ES-I3 (cell line): ENCODE data around the gene IFITM1.
"Not testable (repeated sequence)": the region's sequence is repeated elsewhere in the genome, so short reads cannot be mapped to it uniquely, and the experiment has no call there.

Experiments
- H3K36me3 ChIP-seq: 2 replicates; pipeline ENCODE4 v1.6.1; 2013; ENCODE audit warnings: mild to moderate bottlenecking, low read length, control low read depth, moderate library complexity; ENCODE audit not compliant: insufficient read depth
- H3K4me1 ChIP-seq: 2 replicates; pipeline ENCODE4 v1.6.1; 2013; ENCODE audit warnings: mild to moderate bottlenecking, control low read depth, low read length; ENCODE audit not compliant: insufficient read depth
- H3K9ac ChIP-seq: 2 replicates; pipeline ENCODE4 v1.6.1; 2013; ENCODE audit warnings: low read depth, mild to moderate bottlenecking, low read length, moderate library complexity
- H3K9me3 ChIP-seq: 2 replicates; pipeline ENCODE4 v1.6.1; 2013; ENCODE audit warnings: mild to moderate bottlenecking, low read length, moderate library complexity; ENCODE audit not compliant: control insufficient read depth, insufficient read depth

Gene IFITM1

GRCh38 chr11:330694-331357 is 17.0 kb downstream of the IFITM1 start:
- H3K4me1 ChIP-seq, result peaks cover 17% of the 10 kb centered on the region
- no peaks in the 10 kb centered on the region; the same call in 1 of the 2 replicates for H3K9me3 ChIP-seq
- no peak overlapping the region for H3K9ac ChIP-seq
- H3K36me3 ChIP-seq, result no peaks in the 10 kb centered on the region

GRCh38 chr11:331358-332060 is 17.7 kb downstream of the IFITM1 start:
- Histone ChIP-seq H3K9ac (no peak overlapping the region), H3K4me1 (peaks cover 22% of the 10 kb centered on the region), H3K9me3 (no peaks in the 10 kb centered on the region; the same call in 1 of the 2 replicates), H3K36me3 (no peaks in the 10 kb centered on the region)

GRCh38 chr11:332651-333480 is 19.0 kb downstream of the IFITM1 start:
- Histone ChIP-seq H3K9me3 (no peaks in the 10 kb centered on the region; the same call in 1 of the 2 replicates), H3K36me3 (no peaks in the 10 kb centered on the region), H3K4me1 (peaks cover 25% of the 10 kb centered on the region), H3K9ac (no peak overlapping the region)

- H3K9me3 ChIP-seq, H3K36me3 ChIP-seq: not testable (repeated sequence)
- H3K4me1 ChIP-seq, result peaks cover 25% of the 10 kb centered on the region
- H3K9ac ChIP-seq, result peak overlapping the region; percentile 59
Observed at GRCh38 chr11:333616-334263, 19.9 kb downstream of the IFITM1 start.

- no peaks in the 10 kb centered on the region for H3K36me3 ChIP-seq
Observed at GRCh38 chr11:334264-334994, 20.6 kb downstream of the IFITM1 start.

GRCh38 chr11:335779-336658 is 22.2 kb downstream of the IFITM1 start:
- Histone ChIP-seq H3K9me3 (no peaks in the 10 kb centered on the region; the same call in 1 of the 2 replicates), H3K9ac (no peak overlapping the region), H3K4me1 (peaks cover 33% of the 10 kb centered on the region), H3K36me3 (no peaks in the 10 kb centered on the region)

More at GRCh38 chr11:334264-334994, 20.6 kb downstream of the IFITM1 start:
- peak overlapping the region; percentile 59 for H3K9ac ChIP-seq
- peaks cover 25% of the 10 kb centered on the region for H3K4me1 ChIP-seq
- no peaks in the 10 kb centered on the region; the same call in 1 of the 2 replicates for H3K9me3 ChIP-seq

DNA sequence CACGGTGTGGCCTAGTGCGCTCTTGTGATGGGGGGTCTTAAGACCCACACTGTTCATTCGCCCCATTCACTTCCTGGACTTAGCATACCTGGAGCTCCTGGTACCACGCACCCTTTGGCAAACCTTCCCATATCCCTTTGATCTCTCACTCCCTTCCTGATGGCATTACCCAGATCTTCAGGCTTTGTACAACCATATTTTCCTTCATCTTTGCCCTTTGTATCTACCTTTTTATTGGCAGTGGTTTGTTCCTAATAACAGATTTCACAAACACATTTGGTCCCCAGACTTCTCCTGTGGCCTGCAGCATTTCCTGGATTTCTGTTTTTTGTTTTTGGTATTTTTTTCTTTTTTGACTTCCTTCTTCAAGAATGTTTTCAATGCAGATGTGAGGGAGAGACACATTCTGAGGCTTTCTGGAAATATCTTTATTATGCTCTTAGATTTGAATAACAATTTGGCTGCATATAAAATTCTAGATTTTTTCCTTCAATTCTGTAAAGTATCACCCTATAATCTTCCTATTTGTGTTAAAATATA is 22.9 kb downstream of the IFITM1 start:
- Histone ChIP-seq H3K9ac (no peak overlapping the region), H3K4me1 (peaks cover 37% of the 10 kb centered on the region), H3K9me3 (no peaks in the 10 kb centered on the region; the same call in 1 of the 2 replicates), H3K36me3 (no peaks in the 10 kb centered on the region)

- peaks cover 37% of the 10 kb centered on the region for H3K4me1 ChIP-seq
- H3K9ac ChIP-seq, result no peak overlapping the region
- H3K9me3 ChIP-seq, result no peaks in the 10 kb centered on the region; the same call in 1 of the 2 replicates
- no peaks in the 10 kb centered on the region for H3K36me3 ChIP-seq
Observed at GRCh38 chr11:337711-338110, 23.9 kb downstream of the IFITM1 start.

DNA sequence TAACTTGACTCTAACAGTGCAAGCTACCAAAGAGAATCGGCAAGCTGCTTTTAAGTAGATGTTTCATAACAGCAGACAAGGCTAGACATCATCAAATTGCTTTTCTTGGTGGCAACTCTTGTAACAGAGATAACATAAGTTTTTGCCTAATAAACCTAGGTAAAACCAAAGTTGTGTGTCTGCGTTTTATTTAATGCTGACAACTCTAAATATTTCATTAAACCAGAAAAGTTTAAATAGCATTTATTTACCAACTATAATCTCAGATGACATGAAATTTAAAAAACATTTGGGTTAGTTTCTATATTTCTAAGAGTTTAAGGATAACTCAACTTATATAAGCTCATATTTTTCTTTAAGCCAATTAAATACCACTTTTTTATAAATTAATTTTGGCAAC is 26.1 kb downstream of the IFITM1 start:
- Histone ChIP-seq H3K36me3 (no peaks in the 10 kb centered on the region), H3K4me1 (peaks cover 29% of the 10 kb centered on the region), H3K9ac (no peak overlapping the region), H3K9me3 (no peaks in the 10 kb centered on the region)

- H3K9ac ChIP-seq, result no peak overlapping the region
- no peaks in the 10 kb centered on the region for H3K9me3 ChIP-seq
- peaks cover 22% of the 10 kb centered on the region for H3K4me1 ChIP-seq
- no peaks in the 10 kb centered on the region for H3K36me3 ChIP-seq
Observed at GRCh38 chr11:340539-341512, 27.0 kb downstream of the IFITM1 start.

- peaks cover 12% of the 10 kb centered on the region for H3K4me1 ChIP-seq
- no peak overlapping the region for H3K9ac ChIP-seq
- no peaks in the 10 kb centered on the region for H3K36me3 ChIP-seq
- no peaks in the 10 kb centered on the region for H3K9me3 ChIP-seq
Observed at GRCh38 chr11:342328-342727, 28.5 kb downstream of the IFITM1 start.
